HCT116 (cell line): ENCODE data around the gene ZDHHC3. TPM values are rescaled to one million over a fixed set of nuclear protein-coding genes. Genes with fewer than 3 reads are reported as not detected.

Source experiments
- ATAC-seq: fragments of 200-7000 bp; cut with Tn5 transposase; 2 replicates; pipeline ENCODE4 v1.9.1; 2020; ENCODE audit warnings: mild to moderate bottlenecking, moderate library complexity
- BruUV-seq: library from RNA; stranded (reverse); fragments of 400-500 nt; replicated peaks from 2 replicates; lab custom pipeline; 2021; lab: Mats Ljungman, UMichigan
- CTCF ChIA-PET: fragments of 300-600 bp; sonication (Branson Sonifier 250); formaldehyde crosslinking; loops from one replicate; lab custom pipeline; 2021; ENCODE audit warnings: antibody characterized with exemption; lab: Charles Lee
- POLR2A ChIA-PET: fragments of 300-600, 350-600 bp; sonication (Branson Sonifier 250); formaldehyde crosslinking; loops from one replicate; lab custom pipeline; 2021; ENCODE audit warnings: antibody characterized with exemption; lab: Charles Lee
- RAD21 ChIA-PET, 2 experiments: fragments of 300-600 bp; sonication (Branson Sonifier 250); formaldehyde crosslinking; loops; one replicate each; lab custom pipeline; 2023; ENCODE audit warnings: low total read pairs in 2 of 2; ENCODE audit not compliant: uncharacterized antibody in 2 of 2, unreplicated experiment in 2 of 2, low non-redundant PET in 1 of 2; lab: Charles Lee
- DNase-seq: peaks from one replicate; pipeline ENCODE4 v3.0.0-alpha.2; 2010; ENCODE audit warnings: low read depth, low spot score
- H2AFZ ChIP-seq: fragments of 200-600 bp; shearing (Covaris generic), sonication (generic); 2 replicates; pipeline ENCODE4 v1.6.1; 2017; ENCODE audit warnings: low read depth, mixed run types, mixed read lengths, antibody characterized with exemption, low read length; ENCODE audit not compliant: poor library complexity, severe bottlenecking
- H3K27ac ChIP-seq: 2 replicates; pipeline ENCODE4 v1.5.1; 2012; ENCODE audit warnings: low read depth, low read length
- H3K27me3 ChIP-seq: fragments of 200-600 bp; sonication (generic); 2 replicates; pipeline ENCODE4 v1.6.1; 2016; ENCODE audit warnings: mixed run types, low read length, mixed read lengths; ENCODE audit not compliant: insufficient read depth
- H3K36me3 ChIP-seq, 2 experiments: fragments of 200-500 bp in 1 of 2; fragments of 200-600 bp in 1 of 2; sonication (Bioruptor generic) in 1 of 2; sonication (generic) in 1 of 2; 2 replicates each; pipeline versions ENCODE4 v1.5.1 to v1.6.1; 2014 to 2016; ENCODE audit warnings: low read length in 2 of 2, inconsistent platforms in 1 of 2, mixed read lengths in 1 of 2, mixed run types in 1 of 2; ENCODE audit not compliant: insufficient read depth in 2 of 2, control insufficient read depth in 1 of 2
- H3K4me1 ChIP-seq, 2 experiments: fragments of 200-600 bp in 1 of 2; sonication (generic) in 1 of 2; 2 replicates each; pipeline versions ENCODE4 v1.5.1 to v1.6.1; 2012 to 2017; ENCODE audit warnings: low read length in 2 of 2, inconsistent platforms in 1 of 2, mild to moderate bottlenecking in 1 of 2, mixed read lengths in 1 of 2, mixed run types in 1 of 2, moderate library complexity in 1 of 2; ENCODE audit not compliant: insufficient read depth in 2 of 2, control insufficient read depth in 1 of 2
- H3K4me2 ChIP-seq: fragments of 200-600 bp; sonication (generic); 2 replicates; pipeline ENCODE4 v1.6.1; 2017; ENCODE audit warnings: mixed run types, low read length, mixed read lengths
- H3K4me3 ChIP-seq, 2 experiments: fragments of 200-600 bp in 1 of 2; sonication (generic) in 1 of 2; replicated peaks in 1 of 2; 2 replicates each; pipeline ENCODE4 v1.5.1; 2011 to 2016; ENCODE audit warnings: low read length in 2 of 2, control low read depth in 1 of 2, low read depth in 1 of 2, mild to moderate bottlenecking in 1 of 2, mixed read lengths in 1 of 2, mixed run types in 1 of 2
- H3K79me2 ChIP-seq: fragments of 200-600 bp; sonication (generic); 2 replicates; pipeline ENCODE4 v1.6.1; 2017; ENCODE audit warnings: mild to moderate bottlenecking, mixed run types, low read length, moderate library complexity, mixed read lengths; ENCODE audit not compliant: insufficient read depth
- H3K9ac ChIP-seq: fragments of 200-600 bp; sonication (generic); 2 replicates; pipeline ENCODE4 v1.6.1; 2016; ENCODE audit warnings: low read length, mixed read lengths
- H3K9me2 ChIP-seq: fragments of 200-600 bp; sonication (generic), shearing (Covaris generic); 2 replicates; pipeline ENCODE4 v1.6.1; 2017; ENCODE audit warnings: mixed run types, mild to moderate bottlenecking, moderate library complexity; ENCODE audit not compliant: insufficient read depth
- H3K9me3 ChIP-seq, 2 experiments: fragments of 200-500 bp in 1 of 2; fragments of 200-600 bp in 1 of 2; sonication (Bioruptor generic) in 1 of 2; sonication (generic) in 1 of 2; 2 replicates each; pipeline ENCODE4 v1.6.1; 2014 to 2017; ENCODE audit warnings: low read length in 2 of 2, mixed read lengths in 2 of 2, inconsistent platforms in 1 of 2, low read depth in 1 of 2, mild to moderate bottlenecking in 1 of 2, mixed run types in 1 of 2, moderate library complexity in 1 of 2; ENCODE audit not compliant: control insufficient read depth in 1 of 2, insufficient read depth in 1 of 2
- H4K20me1 ChIP-seq: fragments of 200-600 bp; sonication (generic), shearing (Covaris generic); 2 replicates; pipeline ENCODE4 v1.6.1; 2017; ENCODE audit warnings: mixed run types, mild to moderate bottlenecking, moderate library complexity; ENCODE audit not compliant: insufficient read depth
- CEBPB ChIP-seq: IDR thresholded peaks from 2 replicates; pipeline ENCODE4 v1.6.1; 2012; ENCODE audit warnings: low read depth
- EGR1 ChIP-seq: IDR thresholded peaks from 2 replicates; pipeline ENCODE4 v1.6.1; 2012; ENCODE audit warnings: low read depth
- EZH2 ChIP-seq: fragments of 200-600 bp; sonication (generic); IDR thresholded peaks from 2 replicates; pipeline ENCODE4 v1.6.1; 2017; ENCODE audit warnings: antibody characterized with exemption, mixed run types
- POLR2A ChIP-seq: IDR thresholded peaks from 2 replicates; pipeline ENCODE4 v1.7.0; 2011; ENCODE audit warnings: borderline replicate concordance; ENCODE audit not compliant: insufficient read depth, insufficient read length; ENCODE audit errors: extremely low read depth
- POLR2AphosphoS5 ChIP-seq: IDR thresholded peaks from 2 replicates; pipeline ENCODE4 v1.6.1; 2011; ENCODE audit warnings: mild to moderate bottlenecking, low read depth, low read length, moderate library complexity
- RAD21 ChIP-seq: IDR thresholded peaks from 2 replicates; pipeline ENCODE4 v1.6.1; 2012; ENCODE audit warnings: low read depth, mild to moderate bottlenecking
- SIN3A ChIP-seq: IDR thresholded peaks from 2 replicates; pipeline ENCODE4 v1.6.1; 2012; ENCODE audit warnings: low read depth
- SRF ChIP-seq: IDR thresholded peaks from 2 replicates; pipeline ENCODE4 v1.6.1; 2012; ENCODE audit warnings: low read depth
- TCF7L2 ChIP-seq: IDR thresholded peaks from 2 replicates; pipeline ENCODE4 v1.7.0; 2011; ENCODE audit warnings: borderline replicate concordance, inconsistent platforms; ENCODE audit not compliant: insufficient read depth, insufficient read length; ENCODE audit errors: extremely low read depth
- ZBTB33 ChIP-seq: IDR thresholded peaks from 2 replicates; pipeline ENCODE4 v1.6.1; 2011; ENCODE audit warnings: mild to moderate bottlenecking, low read length, moderate library complexity; ENCODE audit not compliant: insufficient replicate concordance; ENCODE audit errors: extremely low read depth
- intact Hi-C: fragments of 100-400 bp; cut with micrococcal nuclease; formaldehyde crosslinking; loops from 2 replicates; pipeline ENCODE4 v1.10.0; 2022
- total RNA-seq: library from RNA; stranded (reverse); gene quantifications from one replicate; pipeline ENCODE4 v1.2.1, GENCODE V29; 2021; ENCODE audit not compliant: unreplicated experiment

Gene ZDHHC3
- total RNA-seq, 1 experiment from 2014 or later: 61.1 TPM

GRCh38 chr3:45002720-45003119, 26.7 kb upstream of the ZDHHC3 start:
- no peak for ATAC-seq

More at GRCh38 chr3:45002720-45003119, 26.7 kb upstream of the ZDHHC3 start:
- no peak for DNase-seq
- RAD21 ChIA-PET: no interaction called here
- Histone ChIP-seq H3K27ac (no peak overlapping the region), H3K9me3 (no peaks in the 10 kb centered on the region), H3K9ac (no peak overlapping the region), H3K4me2 (no peak overlapping the region), H3K79me2 (peaks cover 4% of the 10 kb centered on the region), H4K20me1 (no peaks in the 10 kb centered on the region), H3K36me3 (peaks cover 27 to 46% of the 10 kb centered on the region in 2 experiments; a peak in 3 of 4 replicates), H3K9me2 (no peaks in the 10 kb centered on the region), H3K4me1 (no peaks in the 10 kb centered on the region), H3K4me3 (no peak overlapping the region), H2AFZ (no peak overlapping the region), H3K27me3 (no peaks in the 10 kb centered on the region)
- intact Hi-C loops: no loop called here
- TF ChIP-seq ZBTB33 (no peak), CEBPB (no peak), POLR2AphosphoS5 (no peak), SRF (no peak), EGR1 (no peak), EZH2 (no peak), POLR2A (no peak), RAD21 (no peak), SIN3A (no peak), TCF7L2 (no peak)
- BruUV-seq: TSS peak; percentile 8
- POLR2A ChIA-PET: no interaction called here
- CTCF ChIA-PET: no interaction called here
